ENCODE data around the gene RIPK4. TPM values are rescaled to one million over a fixed set of nuclear protein-coding genes. Genes with fewer than 3 reads are reported as not detected.
A peak's percentile ranks its signal among the peaks of the same experiment; 100 is the strongest.
"Not testable (repeated sequence)": the region's sequence is repeated elsewhere in the genome, so short reads cannot be mapped to it uniquely, and the experiment has no call there.

Gene RIPK4
- total RNA-seq, 1 donor from 2014 or later = 0.07 TPM

- TF ChIP-seq, protein P1, sequence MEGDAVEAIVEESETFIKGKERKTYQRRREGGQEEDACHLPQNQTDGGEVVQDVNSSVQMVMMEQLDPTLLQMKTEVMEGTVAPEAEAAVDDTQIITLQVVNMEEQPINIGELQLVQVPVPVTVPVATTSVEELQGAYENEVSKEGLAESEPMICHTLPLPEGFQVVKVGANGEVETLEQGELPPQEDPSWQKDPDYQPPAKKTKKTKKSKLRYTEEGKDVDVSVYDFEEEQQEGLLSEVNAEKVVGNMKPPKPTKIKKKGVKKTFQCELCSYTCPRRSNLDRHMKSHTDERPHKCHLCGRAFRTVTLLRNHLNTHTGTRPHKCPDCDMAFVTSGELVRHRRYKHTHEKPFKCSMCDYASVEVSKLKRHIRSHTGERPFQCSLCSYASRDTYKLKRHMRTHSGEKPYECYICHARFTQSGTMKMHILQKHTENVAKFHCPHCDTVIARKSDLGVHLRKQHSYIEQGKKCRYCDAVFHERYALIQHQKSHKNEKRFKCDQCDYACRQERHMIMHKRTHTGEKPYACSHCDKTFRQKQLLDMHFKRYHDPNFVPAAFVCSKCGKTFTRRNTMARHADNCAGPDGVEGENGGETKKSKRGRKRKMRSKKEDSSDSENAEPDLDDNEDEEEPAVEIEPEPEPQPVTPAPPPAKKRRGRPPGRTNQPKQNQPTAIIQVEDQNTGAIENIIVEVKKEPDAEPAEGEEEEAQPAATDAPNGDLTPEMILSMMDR (IDR thresholded peaks at IDR 0.05) = no peak
- no peak for ATAC-seq (ENCODE audit: low read depth)
Observed at GRCh38 chr21:41726970-41727783, 39.7 kb downstream of the RIPK4 start.

DNA sequence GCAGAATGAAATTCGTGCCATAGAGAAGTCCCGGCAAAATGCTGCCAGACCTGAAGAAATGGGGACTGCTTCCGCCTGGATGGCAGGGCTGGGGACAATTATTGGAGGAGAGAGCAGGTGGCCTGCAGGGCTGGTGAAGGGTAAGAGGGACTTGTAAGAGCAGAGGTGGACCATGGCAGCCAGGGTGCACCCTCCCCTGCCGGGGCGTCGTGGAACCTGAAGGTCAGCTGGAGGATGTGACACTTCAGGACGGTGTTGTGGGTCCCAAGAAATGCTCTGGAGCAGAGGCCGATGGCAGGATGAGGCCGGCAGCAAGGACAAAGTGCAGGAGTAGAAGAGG lies 40.3 kb downstream of the RIPK4 start:
- Mint-ChIP-seq H3K4me1 (peaks cover 6% of the 10 kb centered on the region), H3K27ac (no peak overlapping the region), H3K9me3 (peaks cover 4% of the 10 kb centered on the region), H3K36me3 (ENCODE audit: low read depth) (no peaks in the 10 kb centered on the region), H3K4me3 (no peak overlapping the region), H3K27me3 (peaks cover 52% of the 10 kb centered on the region)
- POLR2A ChIA-PET = no interaction called here
- ATAC-seq (ENCODE audit: low read depth) (no peak), DNase-seq (no peak)
- intact Hi-C loops (cut with micrococcal nuclease) = no loop called here
- CTCF ChIA-PET = no interaction called here
- TF ChIP-seq, protein P1 (IDR thresholded peaks at IDR 0.05) = no peak

More at GRCh38 chr21:41726970-41727783, 39.7 kb downstream of the RIPK4 start:
- intact Hi-C loops (cut with micrococcal nuclease) = no loop called here
- H3K4me1 Mint-ChIP-seq = peaks cover 6% of the 10 kb centered on the region
- CTCF ChIA-PET = no interaction called here
- peaks cover 10% of the 10 kb centered on the region for H3K9me3 Mint-ChIP-seq
- H3K27me3 Mint-ChIP-seq = peaks cover 48% of the 10 kb centered on the region
- H3K4me3 Mint-ChIP-seq = no peak overlapping the region
- POLR2A ChIA-PET = no interaction called here
- peak overlapping the region; percentile 31 for H3K27ac Mint-ChIP-seq
- DNase-seq = no peak
- no peaks in the 10 kb centered on the region for H3K36me3 Mint-ChIP-seq (ENCODE audit: low read depth)

GRCh38 chr21:41726058-41726558 lies 40.7 kb downstream of the RIPK4 start:
- no peak overlapping the region for H3K27ac Mint-ChIP-seq
- ChIA-PET CTCF (no interaction called here), POLR2A (no interaction called here)
- TF ChIP-seq, protein P1 (IDR thresholded peaks at IDR 0.05) = no peak
- H3K4me3 Mint-ChIP-seq = no peak overlapping the region
- H3K9me3 Mint-ChIP-seq = no peaks in the 10 kb centered on the region
- intact Hi-C loops (cut with micrococcal nuclease) = no loop called here
- H3K36me3 Mint-ChIP-seq (ENCODE audit: low read depth) = no peaks in the 10 kb centered on the region
- H3K4me1 Mint-ChIP-seq = peaks cover 6% of the 10 kb centered on the region
- no peak for DNase-seq
- ATAC-seq (ENCODE audit: low read depth) = no peak
- peaks cover 52% of the 10 kb centered on the region for H3K27me3 Mint-ChIP-seq

GRCh38 chr21:41725421-41726031 lies 41.3 kb downstream of the RIPK4 start:
- Mint-ChIP-seq H3K36me3 (ENCODE audit: low read depth) (no peaks in the 10 kb centered on the region), H3K27ac (no peak overlapping the region), H3K27me3 (peaks cover 50% of the 10 kb centered on the region), H3K9me3 (no peaks in the 10 kb centered on the region), H3K4me1 (peaks cover 6% of the 10 kb centered on the region), H3K4me3 (no peak overlapping the region)
- intact Hi-C loops (cut with micrococcal nuclease) = no loop called here
- ChIA-PET POLR2A (no interaction called here), CTCF (no interaction called here)
- no peak for ATAC-seq (ENCODE audit: low read depth)
- TF ChIP-seq, protein P1 (IDR thresholded peaks at IDR 0.05) = no peak
- DNase-seq = no peak

DNA sequence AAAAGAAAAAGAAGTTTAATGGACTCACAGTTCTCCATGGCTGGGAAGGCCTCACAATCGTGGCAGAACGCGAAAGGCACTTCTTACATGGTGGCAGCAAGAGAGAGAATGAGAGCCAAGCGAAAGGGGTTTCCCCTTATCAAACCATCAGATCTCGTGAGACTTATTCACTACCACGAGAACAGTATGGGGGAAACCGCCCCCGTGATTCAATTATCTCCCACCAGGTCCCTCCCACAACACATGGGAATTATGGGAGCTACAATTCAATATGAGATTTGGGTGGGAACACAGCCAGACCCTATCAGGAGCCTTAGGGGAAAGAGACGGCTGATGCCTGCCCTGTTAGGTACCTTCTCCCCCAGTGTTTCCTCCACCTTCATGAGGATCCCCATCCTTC lies 43.0 kb downstream of the RIPK4 start:
- DNase-seq; intact Hi-C loops (cut with micrococcal nuclease); H3K27ac Mint-ChIP-seq: not testable (repeated sequence)

More for the DNA sequence above, 43.0 kb downstream of the RIPK4 start:
- ATAC-seq (ENCODE audit: low read depth); H3K9me3 Mint-ChIP-seq; H3K4me1 Mint-ChIP-seq; H3K36me3 Mint-ChIP-seq (ENCODE audit: low read depth); POLR2A ChIA-PET; H3K4me3 Mint-ChIP-seq; CTCF ChIA-PET: not testable (repeated sequence)
- peaks cover 52% of the 10 kb centered on the region for H3K27me3 Mint-ChIP-seq

All from activated B cell treated with CpG ODN at 0.5 μM for 24 hours (primary cell).